NCI-H2171 (cell line): Measurements from ENCODE around the gene BTBD6.
"Not testable (repeated sequence)": the region's sequence is repeated elsewhere in the genome, so short reads cannot be mapped to it uniquely, and the experiment has no call there.

Source experiments
- DNase-seq: peaks from one replicate; lab custom pipeline; 2025; lab: John Stamatoyannopoulos, UW

Gene BTBD6

DNA sequence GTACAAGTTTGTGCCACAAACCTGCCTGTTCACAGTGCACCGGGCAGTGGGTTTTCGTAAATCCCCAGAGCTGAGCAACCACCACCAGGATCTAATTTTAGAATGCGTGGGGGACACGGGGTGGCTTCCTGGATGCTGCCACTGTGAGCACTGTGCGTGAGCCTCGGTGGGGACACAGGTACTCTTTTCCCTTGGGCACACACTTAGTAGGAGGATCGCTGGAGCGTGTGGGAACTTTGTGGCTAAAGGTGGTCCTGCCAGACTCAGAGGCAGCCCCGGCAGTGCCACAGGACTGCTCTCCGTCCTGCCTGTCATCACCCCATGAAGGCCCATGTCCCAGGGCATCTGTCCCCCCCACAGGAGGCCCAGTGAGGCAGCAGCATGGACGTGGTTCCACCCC, 21.1 kb downstream of the BTBD6 start:
- DNase-seq, result no peak

DNA sequence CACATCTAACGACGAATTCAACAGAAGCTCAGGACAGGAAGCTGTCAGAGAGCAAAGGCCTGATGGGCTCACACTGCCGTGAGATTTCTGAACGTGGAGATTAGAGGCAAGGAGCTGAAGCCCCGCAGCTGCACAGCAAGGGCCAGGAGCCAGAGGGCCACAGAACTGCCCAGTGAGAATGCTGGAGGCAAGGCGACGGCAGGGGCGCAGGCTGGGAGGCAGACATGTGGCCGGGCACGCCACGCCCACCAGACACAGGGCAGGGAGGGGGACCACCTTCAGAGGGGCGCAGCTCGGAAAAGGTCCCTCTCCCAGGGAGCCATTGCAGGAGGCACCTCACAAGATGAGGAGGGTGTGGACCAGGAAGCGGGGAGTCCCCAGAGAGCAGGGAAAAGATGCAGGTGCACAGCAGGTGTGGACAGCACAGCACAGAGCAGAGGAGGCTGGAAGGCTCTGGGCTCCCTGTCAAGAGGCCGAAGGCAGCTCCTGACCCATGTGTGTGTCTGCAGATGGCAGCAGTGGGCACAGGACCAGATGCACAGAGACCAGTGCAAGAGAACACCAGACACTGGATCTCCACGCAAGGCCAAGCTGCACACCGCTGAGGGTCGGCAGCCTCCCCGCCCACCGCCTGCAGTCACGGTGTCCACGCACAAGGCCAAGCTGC, 23.0 kb downstream of the BTBD6 start:
- no peak for DNase-seq

DNA sequence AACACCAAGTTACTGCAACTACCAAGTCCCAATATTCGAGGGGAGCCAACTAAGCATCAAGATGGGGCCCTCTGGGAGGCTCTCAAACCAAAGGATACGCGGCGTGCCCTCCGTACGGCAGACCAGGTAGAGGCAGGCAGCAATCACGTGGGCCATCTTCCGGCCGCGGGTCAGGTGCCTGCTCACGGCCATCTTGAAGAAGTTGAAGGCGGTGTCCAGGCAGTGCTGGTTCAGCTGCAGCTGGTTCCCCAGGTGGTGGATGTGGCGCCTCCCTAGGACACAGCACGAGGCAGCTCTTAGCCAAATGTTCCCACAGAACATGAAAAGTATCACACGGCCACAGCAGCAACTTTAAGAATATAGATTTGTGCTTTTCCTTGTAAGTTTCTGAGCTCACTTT, 24.3 kb downstream of the BTBD6 start:
- no peak for DNase-seq

DNA sequence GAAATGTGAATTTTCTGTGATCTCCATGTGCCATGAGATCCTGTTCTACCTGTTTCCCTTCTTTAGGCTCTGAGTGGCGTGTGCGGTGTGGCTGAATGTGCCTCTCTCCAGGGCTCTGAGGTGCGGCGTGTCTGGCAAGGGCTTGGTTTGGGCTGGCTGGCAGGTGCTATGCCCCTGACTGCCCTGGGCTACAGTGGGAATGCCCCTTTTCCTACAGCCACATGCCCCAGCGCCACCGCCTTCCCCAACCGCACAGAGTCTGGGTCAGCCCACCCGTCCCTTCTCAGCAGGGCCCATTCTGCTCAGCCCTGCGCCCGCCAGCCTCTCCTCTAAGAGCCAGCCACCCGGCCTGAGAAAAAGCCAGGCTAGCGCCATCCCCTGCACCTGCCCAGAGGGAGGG, 24.7 kb downstream of the BTBD6 start:
- DNase-seq, result no peak

DNA sequence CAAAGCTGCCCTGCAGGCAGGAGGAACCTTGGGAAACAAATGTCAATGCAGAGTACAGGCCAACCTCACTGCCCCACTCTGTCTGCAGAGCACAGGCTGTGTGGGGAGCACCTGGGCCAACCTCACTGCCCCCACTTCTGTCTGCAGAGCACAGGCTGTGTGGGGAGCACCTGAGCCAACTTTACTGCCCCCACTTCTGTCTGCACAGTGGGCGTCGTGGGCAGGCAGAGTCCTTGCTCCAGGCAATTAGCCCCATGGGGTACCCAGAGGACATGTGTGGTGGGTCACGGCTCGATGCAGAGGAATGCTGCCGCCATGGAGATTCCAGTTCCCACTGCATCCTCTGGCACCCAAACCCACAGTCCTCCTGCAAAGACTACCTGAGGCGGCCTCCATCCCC, 26.3 kb downstream of the BTBD6 start:
- no peak for DNase-seq

DNA sequence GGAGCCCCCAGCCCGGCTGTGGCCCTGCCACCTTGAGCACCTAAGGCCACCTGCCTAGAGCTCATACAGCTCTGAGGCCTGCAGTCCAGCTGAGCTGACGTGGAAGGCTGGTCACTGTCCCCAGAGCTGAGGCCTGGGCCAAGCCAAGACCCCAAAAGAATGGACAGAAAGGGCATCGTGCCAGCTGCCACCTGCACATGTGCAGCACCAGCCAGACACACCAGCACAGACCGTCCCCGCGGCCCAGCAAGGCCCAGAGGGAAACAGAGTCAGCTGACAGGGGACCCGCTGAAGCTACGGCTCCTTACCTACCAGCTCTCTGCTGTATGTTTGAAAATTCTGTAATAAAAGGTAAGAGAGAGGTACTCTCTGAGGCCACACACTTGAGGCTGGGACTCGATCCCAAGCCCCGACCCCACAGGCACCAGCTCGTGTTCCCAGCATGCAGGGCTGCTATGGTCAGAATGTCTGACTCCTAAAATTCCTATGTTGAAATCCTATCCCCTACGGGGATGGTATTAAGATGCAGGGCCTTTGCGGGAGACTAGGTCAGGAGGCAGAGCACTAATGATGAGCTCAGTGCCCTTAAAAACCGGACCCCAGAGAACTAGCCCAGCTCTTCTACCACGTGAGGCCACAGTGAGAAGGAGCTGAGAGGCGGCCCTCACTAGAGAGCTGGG, 27.1 kb downstream of the BTBD6 start:
- no peak for DNase-seq

DNA sequence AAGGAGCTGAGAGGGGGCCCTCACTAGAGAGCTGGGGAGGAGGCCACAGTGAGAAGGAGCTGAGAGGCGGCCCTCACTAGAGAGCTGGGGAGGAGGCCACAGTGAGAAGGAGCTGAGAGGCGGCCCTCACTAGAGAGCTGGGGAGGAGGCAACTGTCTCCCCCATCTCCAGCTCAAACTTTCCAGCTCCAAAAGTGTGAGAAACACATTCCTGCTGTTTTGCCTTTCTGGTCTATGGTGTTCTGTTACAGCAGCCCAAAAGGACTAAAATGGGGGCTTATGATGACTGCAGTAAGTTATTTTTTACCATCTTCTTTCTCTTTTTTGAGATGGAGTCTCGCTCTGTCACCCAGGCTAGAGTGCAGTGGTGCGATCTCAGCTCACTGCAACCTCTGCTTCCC, 29.1 kb downstream of the BTBD6 start:
- DNase-seq, result not testable (repeated sequence)

DNA sequence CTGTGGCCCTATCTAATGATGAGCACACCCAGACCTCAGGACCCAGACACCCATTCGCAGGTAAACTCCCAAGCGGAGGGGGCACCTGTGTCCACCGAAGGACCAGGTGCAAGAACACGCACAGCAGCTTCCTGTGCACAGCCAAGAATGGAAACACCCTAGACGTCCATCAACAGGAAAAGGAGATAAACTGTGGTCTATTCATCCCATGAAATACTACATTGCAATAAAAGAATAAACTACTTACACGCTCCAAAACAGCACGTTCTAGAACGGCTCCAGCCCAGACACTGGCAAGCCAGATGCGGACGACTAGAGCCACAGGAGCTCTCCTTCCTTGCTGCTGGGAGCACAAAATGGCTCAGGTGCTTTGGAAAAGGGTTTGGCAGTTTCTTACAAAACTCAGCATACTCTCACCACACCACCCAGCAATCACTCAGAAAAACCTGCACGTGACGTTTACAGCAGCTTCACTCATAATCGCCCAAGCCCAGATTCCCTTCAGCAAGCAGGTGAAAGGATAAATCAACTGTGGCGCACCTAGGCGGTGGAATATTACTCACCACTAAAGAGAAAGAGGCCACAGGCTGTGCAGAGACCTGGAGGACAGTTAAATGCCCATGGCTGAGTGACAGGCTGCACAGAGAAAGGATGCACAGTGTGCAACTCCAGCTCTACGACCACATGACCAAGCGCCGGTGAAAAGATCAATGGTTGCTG, 31.5 kb downstream of the BTBD6 start:
- no peak for DNase-seq

DNA sequence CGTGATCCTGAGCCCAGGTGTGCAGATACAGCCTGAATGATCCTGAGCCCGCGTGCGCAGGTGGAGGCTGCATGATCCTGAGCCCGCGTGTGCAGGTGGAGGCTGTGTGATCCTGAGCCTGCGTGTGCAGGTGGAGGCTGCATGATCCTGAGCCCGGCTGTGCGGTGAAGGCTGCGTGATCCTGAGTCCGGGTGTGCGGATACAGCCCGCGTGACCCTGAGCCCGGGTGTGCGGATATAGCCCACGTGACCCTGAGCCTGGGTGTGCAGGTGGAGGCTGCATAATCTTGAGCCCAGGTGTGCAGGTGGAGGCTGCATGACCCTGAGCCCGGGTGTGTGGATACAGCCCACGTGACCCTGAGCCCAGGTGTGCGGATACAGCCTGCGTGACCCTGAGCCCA, 32.2 kb downstream of the BTBD6 start:
- DNase-seq, result no peak

DNA sequence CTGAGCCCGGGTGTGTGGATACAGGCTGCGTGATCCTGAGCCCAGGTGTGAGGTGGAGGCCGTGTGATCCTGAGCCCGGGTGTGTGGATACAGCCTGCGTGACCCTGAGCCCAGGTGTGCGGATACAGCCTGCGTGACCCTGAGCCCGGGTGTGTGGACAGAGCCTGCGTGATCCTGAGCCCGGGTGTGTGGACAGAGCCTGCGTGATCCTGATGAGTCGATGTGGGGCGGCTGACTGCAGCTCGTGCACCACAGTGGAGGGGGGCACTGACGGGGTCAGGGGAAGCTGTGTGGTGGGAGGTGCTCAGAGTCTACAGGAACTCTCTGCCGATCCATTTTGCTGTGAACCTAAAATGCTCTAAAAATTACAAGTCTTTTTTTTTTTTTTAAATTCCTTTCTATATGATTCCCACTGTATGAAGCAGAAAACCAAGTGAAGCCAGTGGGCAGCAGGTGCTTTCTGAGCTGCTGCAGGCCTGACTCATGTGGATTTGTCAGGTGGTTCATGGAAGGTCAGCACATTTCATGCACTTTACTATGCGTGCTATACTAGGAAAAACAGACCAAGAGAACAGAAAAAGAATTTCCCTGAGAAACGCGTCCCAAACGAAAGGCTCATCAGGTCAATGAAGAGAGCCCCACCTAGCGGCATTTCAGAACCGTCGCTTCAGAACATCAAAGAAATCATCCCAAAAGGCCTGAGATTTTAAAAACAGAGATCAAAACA, 33.2 kb downstream of the BTBD6 start:
- peak; percentile 21 for DNase-seq

DNA sequence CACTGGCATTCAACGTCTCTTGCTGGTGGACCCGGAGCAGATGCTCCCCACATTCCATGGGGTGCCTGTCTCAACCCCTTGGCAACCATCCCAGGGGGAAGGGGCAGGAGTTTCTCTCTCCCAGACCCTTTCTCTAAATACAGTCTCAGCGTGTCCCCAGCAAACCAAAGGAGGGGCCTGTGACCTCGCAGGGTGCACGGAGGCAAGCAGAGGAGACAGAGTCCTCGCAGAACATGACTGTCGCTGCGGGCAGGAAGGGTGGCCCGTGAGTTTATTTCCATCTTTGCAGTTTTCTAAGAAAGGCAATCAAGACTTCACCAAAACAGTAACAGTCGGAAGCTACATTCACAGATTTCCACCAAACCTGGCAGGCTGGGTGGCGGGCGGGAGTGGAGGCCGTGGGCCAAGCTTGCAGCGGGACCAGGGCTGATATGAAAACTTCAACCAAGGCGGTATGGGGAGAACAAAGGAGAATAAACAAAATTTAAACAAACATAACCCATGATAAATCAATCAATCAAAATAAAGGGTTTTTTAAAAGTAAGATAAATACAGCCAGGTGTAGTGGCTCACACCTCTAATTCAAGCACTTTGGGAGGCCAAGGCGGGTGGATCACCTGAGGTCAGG, 33.9 kb downstream of the BTBD6 start:
- no peak for DNase-seq

DNA sequence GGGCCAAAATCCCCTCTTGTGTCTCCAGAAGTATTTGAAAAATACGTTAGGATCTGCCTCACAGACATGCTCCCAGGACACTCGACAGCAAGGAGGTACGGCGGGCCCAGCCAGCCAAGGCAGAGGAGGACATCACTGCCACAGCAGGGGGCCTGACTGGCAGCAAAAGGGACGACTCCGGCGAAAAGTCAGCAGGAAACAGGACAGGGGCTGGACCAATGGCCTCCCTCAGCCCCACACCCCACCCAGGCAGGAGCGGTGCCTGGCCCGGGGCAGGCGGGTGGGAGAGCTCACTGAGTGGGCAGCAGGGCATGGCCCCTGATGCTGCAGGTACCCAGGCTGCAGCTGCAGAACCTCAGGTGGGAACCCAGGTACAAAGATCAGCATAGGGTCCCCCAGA, 34.7 kb downstream of the BTBD6 start:
- DNase-seq, result no peak

DNA sequence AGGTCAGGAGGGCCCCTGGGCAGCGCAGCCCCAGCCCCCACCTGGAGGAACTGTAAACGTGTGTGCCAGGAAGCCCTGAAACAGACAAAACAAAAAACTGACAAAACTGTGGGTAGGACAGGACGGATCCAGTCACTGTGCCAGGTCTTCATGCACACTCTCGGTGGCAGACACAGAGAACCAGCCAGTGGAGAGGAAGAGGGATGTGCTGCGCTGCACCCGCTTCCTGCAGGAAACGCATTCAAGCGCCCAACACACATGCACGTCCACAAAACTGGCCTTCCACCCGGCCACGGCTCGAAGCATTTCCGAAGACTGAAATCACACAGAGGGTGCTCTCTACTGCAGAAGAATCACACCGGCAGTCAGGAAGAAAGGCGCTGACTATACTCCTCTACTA, 35.6 kb downstream of the BTBD6 start:
- no peak for DNase-seq

DNA sequence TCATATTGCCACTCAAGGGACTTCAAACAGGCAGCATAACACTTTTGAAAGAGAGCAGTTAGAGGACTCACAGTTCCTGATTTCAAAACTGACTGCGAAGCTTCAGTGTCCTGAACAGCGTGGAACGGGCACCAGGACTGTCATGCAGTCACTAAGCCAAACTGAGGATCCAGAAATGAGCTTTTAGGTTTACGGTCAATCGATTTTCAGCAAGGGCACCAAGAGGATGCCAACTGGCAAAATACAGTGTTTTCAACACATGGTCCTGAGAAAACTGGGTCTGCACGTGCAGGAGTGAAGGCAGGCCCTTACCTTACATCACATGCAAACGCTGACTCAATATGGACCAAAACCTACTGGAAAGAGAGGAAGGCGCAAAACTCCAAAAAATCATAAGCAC, 36.8 kb downstream of the BTBD6 start:
- DNase-seq, result no peak

DNA sequence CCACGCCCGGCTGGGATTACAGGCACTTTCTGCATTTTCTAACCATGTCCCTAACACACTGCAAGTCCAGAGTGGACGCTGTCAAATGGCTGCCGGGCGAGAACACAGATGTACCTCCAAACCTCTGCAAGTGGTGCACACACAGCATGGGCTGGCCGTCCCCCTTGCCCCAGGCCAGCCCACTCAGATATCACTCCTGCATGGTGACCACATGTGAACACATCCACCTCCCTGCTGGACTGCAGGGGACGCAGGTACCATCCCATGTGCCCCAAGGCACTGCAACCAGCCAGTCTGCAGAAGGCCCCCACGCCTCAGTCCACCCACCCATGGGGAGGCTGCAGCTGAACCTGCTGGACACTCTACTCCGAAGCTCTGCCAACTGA, 38.4 kb downstream of the BTBD6 start:
- no peak for DNase-seq

DNA sequence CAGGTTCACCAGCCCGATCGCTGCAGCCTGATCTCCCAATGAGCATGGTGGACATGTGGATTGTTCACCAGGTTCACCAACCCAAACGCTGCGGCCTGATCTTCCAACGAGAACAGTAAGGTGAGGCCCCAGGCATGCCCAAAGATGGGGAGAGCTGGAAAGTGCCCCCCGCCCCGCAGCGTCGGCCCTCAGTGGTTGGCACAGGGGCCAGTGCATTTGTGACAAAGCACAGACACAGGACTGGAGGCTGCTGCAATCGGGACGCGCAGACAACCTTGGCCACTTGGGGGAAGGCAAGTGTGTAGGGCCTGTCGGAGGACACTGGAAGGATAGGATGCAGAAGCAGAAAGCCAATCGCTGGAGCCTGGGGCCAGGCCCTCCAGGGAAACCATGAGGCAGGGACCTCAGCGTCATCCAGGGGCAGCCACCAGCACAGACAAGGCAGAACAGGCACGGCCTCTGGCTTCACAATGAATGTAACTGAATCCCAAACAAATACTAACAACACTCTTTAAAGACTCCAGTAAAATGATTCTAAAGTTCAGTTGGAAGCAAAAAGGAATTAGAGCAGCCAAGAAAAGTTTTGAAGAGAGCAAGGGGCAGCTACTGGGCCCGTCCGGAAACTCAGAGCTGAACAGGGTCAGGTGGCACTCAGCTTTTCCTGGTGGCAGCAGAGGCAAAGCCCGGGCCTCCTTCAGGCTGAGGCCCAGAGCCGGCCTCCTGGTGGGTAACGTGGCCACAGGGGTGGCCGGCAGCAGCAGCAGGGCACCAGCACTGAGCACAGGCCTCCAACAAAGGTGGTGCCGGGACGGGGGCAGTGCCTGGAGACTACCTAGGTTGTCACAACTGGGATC, 39.1 kb downstream of the BTBD6 start:
- DNase-seq, result no peak

DNA sequence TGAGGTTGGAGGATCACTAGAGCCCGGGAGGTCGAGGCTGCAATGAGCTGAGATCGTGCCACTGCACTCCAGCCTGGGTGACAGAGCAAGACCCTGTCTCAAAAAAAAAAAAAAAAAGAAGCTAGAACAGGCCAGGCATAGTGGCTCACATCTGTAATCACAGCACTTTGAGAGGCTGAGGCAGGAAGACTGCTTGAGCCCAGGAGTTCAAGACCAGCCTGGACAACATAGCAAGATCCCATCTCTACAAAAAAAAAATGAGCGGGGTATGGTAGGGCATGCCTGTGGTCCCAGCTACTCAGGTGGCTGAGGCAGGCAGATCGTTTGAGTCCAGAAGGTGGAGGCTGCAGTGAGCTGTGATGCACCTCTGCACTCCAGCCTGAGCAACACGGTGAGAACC, 40.6 kb downstream of the BTBD6 start:
- DNase-seq, result not testable (repeated sequence)

DNA sequence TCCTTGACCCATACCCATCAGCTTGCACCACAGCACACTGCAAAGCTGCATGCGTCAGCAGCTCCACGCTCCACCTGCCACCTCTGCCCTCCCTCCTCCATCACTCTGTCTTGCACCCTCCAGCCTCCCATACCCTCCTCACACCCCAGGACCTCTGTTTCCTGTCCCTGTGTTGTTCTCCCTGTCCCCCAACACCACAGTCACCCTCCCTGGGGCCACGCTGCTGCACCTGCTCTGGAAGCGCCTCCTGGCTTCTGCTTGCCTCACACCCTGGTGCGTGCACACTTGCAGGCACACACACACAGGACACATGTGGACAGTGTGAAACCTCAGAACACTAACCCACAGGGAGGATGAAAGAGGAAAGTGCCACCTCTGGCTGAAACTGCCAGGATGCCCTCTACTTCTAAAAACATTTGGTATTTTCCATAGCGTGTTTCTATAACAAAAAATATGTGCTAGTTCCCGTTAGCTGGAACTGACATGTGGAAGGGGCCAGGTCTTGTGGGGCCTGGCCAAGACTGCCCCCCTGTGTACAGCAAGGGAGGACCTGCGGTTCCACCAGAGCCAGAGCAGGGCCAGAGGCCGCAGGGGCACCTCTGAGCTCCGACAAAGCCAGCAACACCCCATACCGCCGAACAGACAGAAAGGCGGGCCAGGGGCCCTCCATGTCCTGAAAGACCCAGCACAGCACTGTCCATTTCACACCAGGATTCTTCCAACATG, 42.5 kb downstream of the BTBD6 start:
- DNase-seq, result no peak

DNA sequence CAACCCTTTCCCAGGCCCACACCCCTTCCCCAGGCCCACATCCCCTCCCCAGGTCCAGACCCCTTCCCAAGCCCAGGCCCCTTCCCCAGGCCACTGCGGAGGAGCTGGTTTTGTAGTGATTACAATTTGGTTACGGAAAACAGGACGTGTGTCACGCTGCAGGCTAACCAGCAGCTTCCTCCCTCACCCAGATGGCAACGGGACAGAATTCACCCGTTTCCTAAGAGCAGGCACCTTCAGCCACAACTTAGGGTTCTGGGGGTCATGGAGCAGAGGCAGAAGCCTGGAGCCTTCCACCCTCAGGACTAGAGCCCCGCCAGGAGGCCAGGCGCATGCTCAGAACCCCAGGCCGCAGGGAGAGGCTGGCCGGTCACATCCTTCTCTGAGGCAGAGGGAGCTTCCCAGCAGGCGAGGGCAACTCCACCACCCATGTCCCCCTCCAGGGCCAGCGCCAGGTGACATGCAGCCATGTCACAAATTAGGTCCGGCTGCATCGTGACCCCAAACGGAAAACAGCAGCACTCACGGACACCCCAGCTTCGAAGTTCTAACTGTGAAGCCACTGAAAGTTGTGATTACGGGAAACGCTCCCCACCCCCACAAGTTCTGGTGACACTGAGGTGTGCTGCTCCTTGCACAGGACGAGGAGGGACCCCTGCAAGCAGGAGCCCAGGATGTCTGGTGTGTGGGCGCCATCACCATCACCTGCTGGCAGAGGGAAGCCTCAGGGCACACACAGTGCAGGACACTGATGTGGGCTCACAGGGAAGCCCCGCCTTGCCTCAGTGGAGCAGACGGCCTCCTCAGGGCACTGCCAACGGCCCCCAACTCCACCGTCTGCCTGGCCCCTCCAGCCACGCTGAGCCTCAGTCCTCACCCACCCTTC, 44.7 kb downstream of the BTBD6 start:
- DNase-seq, result no peak

DNA sequence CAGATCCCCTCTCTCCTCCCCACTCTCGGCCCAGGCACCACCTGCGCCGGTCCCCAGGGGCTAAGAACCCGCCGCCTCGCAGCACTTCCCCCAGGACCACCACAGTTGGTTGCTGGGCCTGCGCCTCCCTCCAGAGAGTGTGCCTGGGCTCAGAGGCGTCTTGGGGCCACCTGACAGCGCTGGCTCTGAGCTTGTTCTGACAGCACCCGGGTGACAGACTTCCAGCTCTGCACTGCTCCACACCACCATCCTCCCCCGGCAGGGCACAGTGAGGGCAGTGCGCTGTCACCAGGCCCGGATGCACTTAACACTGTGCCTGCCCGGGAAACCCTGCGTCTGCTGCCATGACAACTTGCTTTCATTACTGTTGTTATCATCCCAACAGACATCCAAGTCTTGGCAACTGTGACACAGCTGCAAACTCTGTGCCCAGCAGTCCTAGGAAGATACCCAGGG, 45.8 kb downstream of the BTBD6 start:
- peak; percentile 78 for DNase-seq
